Cardiac septum (tissue), 1 donor: Measurements from ENCODE around the gene DNM3. TPM values are rescaled to one million over a fixed set of nuclear protein-coding genes. Genes with fewer than 3 reads are reported as not detected.
"Not testable (repeated sequence)": the region's sequence is repeated elsewhere in the genome, so short reads cannot be mapped to it uniquely, and the experiment has no call there.

Experiments
- DNase-seq: peaks from one replicate; pipeline ENCODE4 v3.0.0-alpha.2; 2020; ENCODE audit warnings: low spot score
- intact Hi-C: fragments of 100-400 bp; cut with DNase I; formaldehyde crosslinking; loops from one replicate; pipeline ENCODE4 v1.14.0; 2022
- total RNA-seq: library from RNA; stranded (reverse); fragmentation: NEBNext Ultra II Directional; extraction: Animal tissue kit (Norgen Biotek cat#: 25700); gene quantifications from one replicate; pipeline ENCODE4 v1.2.1, GENCODE V29; 2021
- donor health status: DM: no; HTN: no; CAD: no.

DNM3 gene
- total RNA-seq, 1 donor from 2014 or later = 2.4 TPM

- DNase-seq = no peak
- intact Hi-C loops = loop anchor here (10.0 kb wide), 1 partner anchor 445 kb away; the partner anchor contains the start of gene PIGC
Observed at GRCh38 chr1:171999756-172000155, 158.5 kb downstream of the DNM3 start.

GRCh38 chr1:172001288-172001687 is 160.0 kb downstream of the DNM3 start:
- no peak for DNase-seq
- intact Hi-C loops = loop anchor here (10.0 kb wide), 1 partner anchor 444 kb away; the partner anchor contains the start of gene PIGC

- DNase-seq = no peak
- intact Hi-C loops = loop anchor here (10.0 kb wide), 1 partner anchor 442 kb away; the partner anchor contains the start of gene PIGC
Observed at GRCh38 chr1:172002725-172003345, 161.5 kb downstream of the DNM3 start.

- intact Hi-C loops = loop anchor here (10.0 kb wide), 1 partner anchor 441 kb away; the partner anchor contains the start of gene PIGC
- no peak for DNase-seq
Observed at GRCh38 chr1:172003766-172004530, 162.7 kb downstream of the DNM3 start.

GRCh38 chr1:172004671-172005070 is 163.4 kb downstream of the DNM3 start:
- intact Hi-C loops = loop anchor here (10.0 kb wide), 1 partner anchor 440 kb away; the partner anchor contains the start of gene PIGC
- DNase-seq = no peak

- intact Hi-C loops = loop anchor here (10.0 kb wide), 1 partner anchor 439 kb away; the partner anchor contains the start of gene PIGC
- DNase-seq = no peak
Observed at GRCh38 chr1:172005856-172006255, 164.6 kb downstream of the DNM3 start.

- no peak for DNase-seq
- intact Hi-C loops = loop anchor here (10.0 kb wide), 1 partner anchor 438 kb away; the partner anchor contains the start of gene PIGC
Observed at GRCh38 chr1:172006660-172007059, 165.4 kb downstream of the DNM3 start.

GRCh38 chr1:172018727-172019311 is 177.5 kb downstream of the DNM3 start:
- intact Hi-C loops = no loop called here
- DNase-seq = no peak

- no peak for DNase-seq
- intact Hi-C loops = no loop called here
Observed at GRCh38 chr1:172019976-172020375, 178.7 kb downstream of the DNM3 start.

GRCh38 chr1:172024516-172024915 is 183.2 kb downstream of the DNM3 start:
- intact Hi-C loops = no loop called here
- DNase-seq = no peak

GRCh38 chr1:172024944-172025738 is 183.8 kb downstream of the DNM3 start:
- DNase-seq, intact Hi-C loops: not testable (repeated sequence)

- DNase-seq = no peak
- intact Hi-C loops = no loop called here
Observed at GRCh38 chr1:172040466-172040865, 199.2 kb downstream of the DNM3 start.

- DNase-seq = no peak
- intact Hi-C loops = no loop called here
Observed at GRCh38 chr1:172041102-172041501, 199.8 kb downstream of the DNM3 start.

GRCh38 chr1:172041742-172042141 is 200.4 kb downstream of the DNM3 start:
- DNase-seq = no peak
- intact Hi-C loops = no loop called here

GRCh38 chr1:172043900-172044299 is 202.6 kb downstream of the DNM3 start:
- DNase-seq = no peak
- intact Hi-C loops = no loop called here

- DNase-seq = no peak
- intact Hi-C loops = no loop called here
Observed at GRCh38 chr1:172051898-172052297, 210.6 kb downstream of the DNM3 start.

GRCh38 chr1:172054172-172054571 is 212.9 kb downstream of the DNM3 start:
- intact Hi-C loops = no loop called here
- no peak for DNase-seq

GRCh38 chr1:172055816-172056419 is 214.6 kb downstream of the DNM3 start:
- intact Hi-C loops, DNase-seq: not testable (repeated sequence)

GRCh38 chr1:172068334-172068733 is 227.0 kb downstream of the DNM3 start:
- intact Hi-C loops = no loop called here
- no peak for DNase-seq
